Glutamatergic neuron (in vitro differentiated cells): ENCODE measurements around the gene SPEM1. TPM values are rescaled to one million over a fixed set of nuclear protein-coding genes. Genes with fewer than 3 reads are reported as not detected.
A peak's percentile ranks its signal among the peaks of the same experiment; 100 is the strongest.

Source experiments
- DNase-seq: peaks from one replicate; pipeline ENCODE4 v3.0.0; 2022
- H3K27ac Mint-ChIP-seq: one replicate; pipeline ENCODE4 v1.8.0; 2020; ENCODE audit warnings: mild to moderate bottlenecking, mixed read lengths, inconsistent platforms; ENCODE audit not compliant: unreplicated experiment
- H3K27me3 Mint-ChIP-seq: one replicate; pipeline ENCODE4 v1.8.0; 2020; ENCODE audit warnings: mild to moderate bottlenecking, moderate library complexity, mixed read lengths, inconsistent platforms; ENCODE audit not compliant: unreplicated experiment
- H3K36me3 Mint-ChIP-seq: one replicate; pipeline ENCODE4 v1.8.0; 2020; ENCODE audit warnings: mild to moderate bottlenecking, mixed read lengths, inconsistent platforms; ENCODE audit not compliant: unreplicated experiment
- H3K4me1 Mint-ChIP-seq: one replicate; pipeline ENCODE4 v1.8.0; 2020; ENCODE audit warnings: mild to moderate bottlenecking, low read depth, mixed read lengths, inconsistent platforms; ENCODE audit not compliant: unreplicated experiment
- H3K4me3 Mint-ChIP-seq: one replicate; pipeline ENCODE4 v1.8.0; 2020; ENCODE audit warnings: mild to moderate bottlenecking, mixed read lengths, inconsistent platforms; ENCODE audit not compliant: unreplicated experiment
- H3K9me3 Mint-ChIP-seq: one replicate; pipeline ENCODE4 v1.8.0; 2020; ENCODE audit warnings: mild to moderate bottlenecking, moderate library complexity, mixed read lengths, inconsistent platforms; ENCODE audit not compliant: unreplicated experiment
- total RNA-seq: library from RNA; stranded (reverse); fragmentation: NEBNext Ultra II Directional; extraction: Animal tissue kit (Norgen Biotek cat#: 25700); gene quantifications from one replicate; pipeline ENCODE4 v1.2.1, GENCODE V29; 2021; ENCODE audit not compliant: unreplicated experiment
- TF ChIP-seq, protein P1 (sequence below): fragments of 200-600 bp; sonication (generic); IDR thresholded peaks from one replicate; pipeline ENCODE4 v1.5.0; 2021; ENCODE audit not compliant: partially characterized antibody, unreplicated experiment

The SPEM1 gene
- total RNA-seq, 1 donor from 2014 or later, result not detected

GRCh38 chr17:7392696-7393612 lies 27.2 kb upstream of the SPEM1 start:
- H3K27ac Mint-ChIP-seq, result peak overlapping the region; percentile 76
- peaks cover 6% of the 10 kb centered on the region for H3K4me1 Mint-ChIP-seq
- TF ChIP-seq, protein P1, sequence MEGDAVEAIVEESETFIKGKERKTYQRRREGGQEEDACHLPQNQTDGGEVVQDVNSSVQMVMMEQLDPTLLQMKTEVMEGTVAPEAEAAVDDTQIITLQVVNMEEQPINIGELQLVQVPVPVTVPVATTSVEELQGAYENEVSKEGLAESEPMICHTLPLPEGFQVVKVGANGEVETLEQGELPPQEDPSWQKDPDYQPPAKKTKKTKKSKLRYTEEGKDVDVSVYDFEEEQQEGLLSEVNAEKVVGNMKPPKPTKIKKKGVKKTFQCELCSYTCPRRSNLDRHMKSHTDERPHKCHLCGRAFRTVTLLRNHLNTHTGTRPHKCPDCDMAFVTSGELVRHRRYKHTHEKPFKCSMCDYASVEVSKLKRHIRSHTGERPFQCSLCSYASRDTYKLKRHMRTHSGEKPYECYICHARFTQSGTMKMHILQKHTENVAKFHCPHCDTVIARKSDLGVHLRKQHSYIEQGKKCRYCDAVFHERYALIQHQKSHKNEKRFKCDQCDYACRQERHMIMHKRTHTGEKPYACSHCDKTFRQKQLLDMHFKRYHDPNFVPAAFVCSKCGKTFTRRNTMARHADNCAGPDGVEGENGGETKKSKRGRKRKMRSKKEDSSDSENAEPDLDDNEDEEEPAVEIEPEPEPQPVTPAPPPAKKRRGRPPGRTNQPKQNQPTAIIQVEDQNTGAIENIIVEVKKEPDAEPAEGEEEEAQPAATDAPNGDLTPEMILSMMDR, result no peak
- H3K4me3 Mint-ChIP-seq, result peak overlapping the region; percentile 88
- H3K36me3 Mint-ChIP-seq, result peaks cover 6% of the 10 kb centered on the region
- H3K27me3 Mint-ChIP-seq, result peaks cover 9% of the 10 kb centered on the region
- H3K9me3 Mint-ChIP-seq, result peaks cover 9% of the 10 kb centered on the region
- peak; percentile 69 for DNase-seq

DNA sequence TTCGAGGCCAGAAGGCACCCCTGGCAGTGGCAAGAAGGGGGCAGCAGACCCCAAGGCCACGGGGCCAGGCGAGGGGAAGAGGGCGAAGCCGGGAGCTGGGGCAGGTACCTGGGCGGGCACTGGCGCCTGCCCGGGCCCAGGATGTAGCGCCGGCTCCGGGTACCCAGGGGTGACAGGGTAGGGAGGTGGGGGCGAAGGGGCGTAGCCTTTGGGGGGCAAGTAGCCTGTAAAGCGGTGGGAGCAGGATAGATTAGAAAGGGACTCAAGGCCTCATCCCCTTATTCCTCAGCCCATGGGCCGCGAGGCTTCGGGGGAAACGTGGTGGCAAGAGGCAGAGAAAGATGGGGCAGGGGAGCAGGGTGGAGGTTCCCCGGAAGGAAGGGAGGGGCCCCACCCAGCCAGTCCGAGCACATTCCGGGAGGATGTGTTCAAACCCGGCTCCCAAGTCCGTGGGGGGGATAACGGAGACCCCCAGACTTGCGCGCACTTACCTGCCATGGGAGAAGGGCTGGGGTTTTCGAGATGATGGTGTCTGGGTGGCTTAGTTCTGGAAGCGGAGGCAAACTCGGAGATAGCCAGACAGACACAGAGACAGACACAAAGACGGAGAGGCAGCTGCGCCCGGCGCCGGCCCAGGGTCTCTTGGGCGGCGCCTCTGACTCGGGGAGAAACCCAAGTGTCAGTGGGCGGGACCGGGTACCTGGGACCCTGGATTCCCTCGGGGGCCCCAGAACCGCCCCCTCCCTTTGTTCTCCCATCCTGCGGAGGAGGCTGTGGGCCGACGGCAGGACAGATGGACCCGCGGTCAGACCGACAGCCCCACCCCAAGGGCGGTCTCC lies 26.3 kb upstream of the SPEM1 start:
- peak; percentile 42 for DNase-seq
- peak overlapping the region; percentile 88 for H3K27ac Mint-ChIP-seq

DNA sequence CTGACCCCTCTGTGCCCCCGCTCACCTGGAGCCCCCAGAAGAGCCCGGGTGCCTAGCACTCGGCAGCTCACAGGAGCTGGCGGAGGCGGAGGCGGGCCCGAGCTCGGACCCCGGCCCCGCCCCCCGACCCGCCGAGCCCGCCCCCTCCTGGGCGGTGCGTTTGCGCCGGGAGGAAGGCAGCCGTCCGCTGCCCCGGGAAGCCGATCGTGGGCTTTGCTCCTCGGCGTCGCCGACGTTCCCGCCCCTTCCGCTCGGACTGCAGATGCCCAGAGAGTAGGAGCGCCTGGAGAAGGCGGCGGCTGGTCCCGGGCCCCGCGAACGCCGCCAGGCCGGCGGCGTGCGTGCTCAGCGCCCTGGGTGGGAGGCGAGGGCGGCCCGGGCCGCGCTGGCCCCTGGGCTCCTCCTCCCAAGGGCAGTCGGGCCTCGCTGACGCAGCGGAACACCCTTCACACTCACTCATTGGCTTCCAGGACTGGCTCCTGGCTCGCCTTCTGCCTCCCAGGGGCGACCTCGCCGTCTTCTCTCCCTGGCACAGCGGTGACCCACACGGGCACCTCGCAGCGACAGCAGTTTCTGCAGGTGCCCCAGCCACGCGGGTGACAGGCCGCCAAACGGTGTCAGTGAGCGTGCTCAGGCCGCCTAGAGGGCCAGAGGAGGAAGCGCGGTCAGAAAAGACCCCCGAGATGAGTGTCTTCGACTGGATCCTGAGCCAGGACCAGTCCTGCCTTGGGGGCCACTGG lies 25.5 kb upstream of the SPEM1 start, which contains the start of gene PLSCR3:
PLSCR3 (minus strand) TSS at position 74 of the 740 bp plus-strand sequence. CDS start 415 bp downstream, outside the sequence.
- H3K9me3 Mint-ChIP-seq, result peaks cover 10% of the 10 kb centered on the region
- TF ChIP-seq, protein P1, result peak; percentile 70
- peak within 1 kb of the TSS; percentile 90 for H3K4me3 Mint-ChIP-seq
- peak within 1 kb of the TSS; percentile 97 for H3K27ac Mint-ChIP-seq
- H3K27me3 Mint-ChIP-seq, result peaks cover 10% of the 10 kb centered on the region
- peaks cover 1% of the 10 kb centered on the region for H3K36me3 Mint-ChIP-seq
- DNase-seq, result peak; percentile 91
- H3K4me1 Mint-ChIP-seq, result peaks cover 6% of the 10 kb centered on the region

More for the DNA sequence above, 26.3 kb upstream of the SPEM1 start:
- Mint-ChIP-seq H3K27me3 (peaks cover 9% of the 10 kb centered on the region), H3K36me3 (peaks cover 6% of the 10 kb centered on the region), H3K4me3 (peak overlapping the region; percentile 90), H3K4me1 (peaks cover 6% of the 10 kb centered on the region), H3K9me3 (peaks cover 9% of the 10 kb centered on the region)
- TF ChIP-seq, protein P1, result peak; percentile 21

- Mint-ChIP-seq H3K36me3 (no peaks in the 10 kb centered on the region), H3K4me3 (no peak overlapping the region), H3K4me1 (peaks cover 6% of the 10 kb centered on the region), H3K27ac (peak overlapping the region; percentile 39), H3K27me3 (peaks cover 12% of the 10 kb centered on the region), H3K9me3 (peaks cover 11% of the 10 kb centered on the region)
- DNase-seq, result no peak
- TF ChIP-seq, protein P1, result no peak
Observed at GRCh38 chr17:7396147-7396546, 24.0 kb upstream of the SPEM1 start.
